HG03175 (cell line): ENCODE measurements around the gene NFATC1.

ENCODE experiments used
- ATAC-seq: cut with Tn5 transposase; IDR thresholded peaks from one replicate; pipeline ENCODE4 v1.9.1; 2021; ENCODE audit warnings: mild to moderate bottlenecking, moderate library complexity; ENCODE audit not compliant: unreplicated experiment

NFATC1 gene

GRCh38 chr18:79420033-79420745, 24.5 kb downstream of the NFATC1 start:
- no peak for ATAC-seq

- no peak for ATAC-seq
These were observed 25.6 kb downstream of the NFATC1 start for GRCh38 chr18:79421275-79421857.

- ATAC-seq = peak; percentile 89
These were observed 26.5 kb downstream of the NFATC1 start for GRCh38 chr18:79422022-79422782.

- ATAC-seq = no peak
These were observed 27.0 kb downstream of the NFATC1 start for GRCh38 chr18:79422783-79423165.

GRCh38 chr18:79423211-79424007, 27.7 kb downstream of the NFATC1 start:
- no peak for ATAC-seq

GRCh38 chr18:79424008-79424565, 28.4 kb downstream of the NFATC1 start:
- no peak for ATAC-seq

GRCh38 chr18:79424880-79425568, 29.3 kb downstream of the NFATC1 start:
- no peak for ATAC-seq

GRCh38 chr18:79425569-79425886, 29.8 kb downstream of the NFATC1 start:
- ATAC-seq = no peak

GRCh38 chr18:79426376-79427300, 30.9 kb downstream of the NFATC1 start:
- no peak for ATAC-seq

- ATAC-seq = no peak
These were observed 31.9 kb downstream of the NFATC1 start for GRCh38 chr18:79427368-79428225.

GRCh38 chr18:79428287-79428686, 32.6 kb downstream of the NFATC1 start:
- no peak for ATAC-seq

- no peak for ATAC-seq
These were observed 33.7 kb downstream of the NFATC1 start for GRCh38 chr18:79429381-79429780.

GRCh38 chr18:79429785-79430281, 34.1 kb downstream of the NFATC1 start:
- no peak for ATAC-seq

- ATAC-seq = no peak
These were observed 36.8 kb downstream of the NFATC1 start for GRCh38 chr18:79432376-79433120.

GRCh38 chr18:79433431-79433830, 37.7 kb downstream of the NFATC1 start:
- no peak for ATAC-seq

- no peak for ATAC-seq
These were observed 39.1 kb downstream of the NFATC1 start for GRCh38 chr18:79434607-79435401.
